HCT116 (cell line): ENCODE measurements around the gene COX6A2. TPM values are rescaled to one million over a fixed set of nuclear protein-coding genes. Genes with fewer than 3 reads are reported as not detected.

ENCODE experiments used
- ATAC-seq: fragments of 200-7000 bp; cut with Tn5 transposase; 2 replicates; pipeline ENCODE4 v1.9.1; 2020; ENCODE audit warnings: mild to moderate bottlenecking, moderate library complexity
- BruUV-seq: library from RNA; stranded (reverse); fragments of 400-500 nt; replicated peaks from 2 replicates; lab custom pipeline; 2021; lab: Mats Ljungman, UMichigan
- CTCF ChIA-PET: fragments of 300-600 bp; sonication (Branson Sonifier 250); formaldehyde crosslinking; loops from one replicate; lab custom pipeline; 2021; ENCODE audit warnings: antibody characterized with exemption; lab: Charles Lee
- POLR2A ChIA-PET: fragments of 300-600, 350-600 bp; sonication (Branson Sonifier 250); formaldehyde crosslinking; loops from one replicate; lab custom pipeline; 2021; ENCODE audit warnings: antibody characterized with exemption; lab: Charles Lee
- RAD21 ChIA-PET, 2 experiments: fragments of 300-600 bp; sonication (Branson Sonifier 250); formaldehyde crosslinking; loops; one replicate each; lab custom pipeline; 2023; ENCODE audit warnings: low total read pairs in 2 of 2; ENCODE audit not compliant: uncharacterized antibody in 2 of 2, unreplicated experiment in 2 of 2, low non-redundant PET in 1 of 2; lab: Charles Lee
- DNase-seq: peaks from one replicate; pipeline ENCODE4 v3.0.0-alpha.2; 2010; ENCODE audit warnings: low read depth, low spot score
- H2AFZ ChIP-seq: fragments of 200-600 bp; shearing (Covaris generic), sonication (generic); 2 replicates; pipeline ENCODE4 v1.6.1; 2017; ENCODE audit warnings: low read depth, mixed run types, mixed read lengths, antibody characterized with exemption, low read length; ENCODE audit not compliant: poor library complexity, severe bottlenecking
- H3K27ac ChIP-seq: 2 replicates; pipeline ENCODE4 v1.5.1; 2012; ENCODE audit warnings: low read depth, low read length
- H3K27me3 ChIP-seq: fragments of 200-600 bp; sonication (generic); 2 replicates; pipeline ENCODE4 v1.6.1; 2016; ENCODE audit warnings: mixed run types, low read length, mixed read lengths; ENCODE audit not compliant: insufficient read depth
- H3K36me3 ChIP-seq, 2 experiments: fragments of 200-500 bp in 1 of 2; fragments of 200-600 bp in 1 of 2; sonication (Bioruptor generic) in 1 of 2; sonication (generic) in 1 of 2; 2 replicates each; pipeline versions ENCODE4 v1.5.1 to v1.6.1; 2014 to 2016; ENCODE audit warnings: low read length in 2 of 2, inconsistent platforms in 1 of 2, mixed read lengths in 1 of 2, mixed run types in 1 of 2; ENCODE audit not compliant: insufficient read depth in 2 of 2, control insufficient read depth in 1 of 2
- H3K4me1 ChIP-seq, 2 experiments: fragments of 200-600 bp in 1 of 2; sonication (generic) in 1 of 2; 2 replicates each; pipeline versions ENCODE4 v1.5.1 to v1.6.1; 2012 to 2017; ENCODE audit warnings: low read length in 2 of 2, inconsistent platforms in 1 of 2, mild to moderate bottlenecking in 1 of 2, mixed read lengths in 1 of 2, mixed run types in 1 of 2, moderate library complexity in 1 of 2; ENCODE audit not compliant: insufficient read depth in 2 of 2, control insufficient read depth in 1 of 2
- H3K4me2 ChIP-seq: fragments of 200-600 bp; sonication (generic); 2 replicates; pipeline ENCODE4 v1.6.1; 2017; ENCODE audit warnings: mixed run types, low read length, mixed read lengths
- H3K4me3 ChIP-seq, 2 experiments: fragments of 200-600 bp in 1 of 2; sonication (generic) in 1 of 2; replicated peaks in 1 of 2; 2 replicates each; pipeline ENCODE4 v1.5.1; 2011 to 2016; ENCODE audit warnings: low read length in 2 of 2, control low read depth in 1 of 2, low read depth in 1 of 2, mild to moderate bottlenecking in 1 of 2, mixed read lengths in 1 of 2, mixed run types in 1 of 2
- H3K79me2 ChIP-seq: fragments of 200-600 bp; sonication (generic); 2 replicates; pipeline ENCODE4 v1.6.1; 2017; ENCODE audit warnings: mild to moderate bottlenecking, mixed run types, low read length, moderate library complexity, mixed read lengths; ENCODE audit not compliant: insufficient read depth
- H3K9ac ChIP-seq: fragments of 200-600 bp; sonication (generic); 2 replicates; pipeline ENCODE4 v1.6.1; 2016; ENCODE audit warnings: low read length, mixed read lengths
- H3K9me2 ChIP-seq: fragments of 200-600 bp; sonication (generic), shearing (Covaris generic); 2 replicates; pipeline ENCODE4 v1.6.1; 2017; ENCODE audit warnings: mixed run types, mild to moderate bottlenecking, moderate library complexity; ENCODE audit not compliant: insufficient read depth
- H3K9me3 ChIP-seq, 2 experiments: fragments of 200-500 bp in 1 of 2; fragments of 200-600 bp in 1 of 2; sonication (Bioruptor generic) in 1 of 2; sonication (generic) in 1 of 2; 2 replicates each; pipeline ENCODE4 v1.6.1; 2014 to 2017; ENCODE audit warnings: low read length in 2 of 2, mixed read lengths in 2 of 2, inconsistent platforms in 1 of 2, low read depth in 1 of 2, mild to moderate bottlenecking in 1 of 2, mixed run types in 1 of 2, moderate library complexity in 1 of 2; ENCODE audit not compliant: control insufficient read depth in 1 of 2, insufficient read depth in 1 of 2
- H4K20me1 ChIP-seq: fragments of 200-600 bp; sonication (generic), shearing (Covaris generic); 2 replicates; pipeline ENCODE4 v1.6.1; 2017; ENCODE audit warnings: mixed run types, mild to moderate bottlenecking, moderate library complexity; ENCODE audit not compliant: insufficient read depth
- EGR1 ChIP-seq: IDR thresholded peaks from 2 replicates; pipeline ENCODE4 v1.6.1; 2012; ENCODE audit warnings: low read depth
- ELF1 ChIP-seq: IDR thresholded peaks from 2 replicates; pipeline ENCODE4 v1.6.1; 2012; ENCODE audit warnings: low read depth, borderline replicate concordance
- EZH2phosphoT487 ChIP-seq: fragments of 200-600 bp; IDR thresholded peaks from 2 replicates; pipeline ENCODE4 v1.6.1; 2018; ENCODE audit warnings: antibody characterized with exemption, borderline replicate concordance
- ZFX ChIP-seq: fragments of 450-650 bp; IDR thresholded peaks from 2 replicates; pipeline ENCODE4 v1.6.1; 2017
- ZNF274 ChIP-seq: fragments of 200-500 bp; sonication (Bioruptor generic); IDR thresholded peaks from 2 replicates; pipeline ENCODE4 v1.6.1; 2014; ENCODE audit warnings: mild to moderate bottlenecking, low read depth, low read length, inconsistent platforms
- intact Hi-C: fragments of 100-400 bp; cut with micrococcal nuclease; formaldehyde crosslinking; loops from 2 replicates; pipeline ENCODE4 v1.10.0; 2022
- total RNA-seq: library from RNA; stranded (reverse); gene quantifications from one replicate; pipeline ENCODE4 v1.2.1, GENCODE V29; 2021; ENCODE audit not compliant: unreplicated experiment
- TF ChIP-seq, protein P1 (sequence below), 3 experiments: fragments of 200-600 bp in 1 of 3; sonication (generic) in 1 of 3; IDR thresholded peaks in 2 of 3; conservative IDR thresholded peaks in 1 of 3; 2 replicates each; pipeline ENCODE4 v1.5.1; 2012 to 2017; ENCODE audit warnings: low read depth in 2 of 3, low read length in 2 of 3, antibody characterized with exemption in 1 of 3, borderline replicate concordance in 1 of 3, control low read depth in 1 of 3, mild to moderate bottlenecking in 1 of 3, mixed read lengths in 1 of 3, mixed run types in 1 of 3, moderate library complexity in 1 of 3; ENCODE audit not compliant: insufficient read depth in 1 of 3
- TF ChIP-seq, protein P2 (sequence below): IDR thresholded peaks from 2 replicates; pipeline ENCODE4 v1.6.1; 2012
- TF ChIP-seq, protein P3 (sequence below): IDR thresholded peaks from 2 replicates; pipeline ENCODE4 v1.6.1; 2012; ENCODE audit warnings: low read depth

The COX6A2 gene
- total RNA-seq, 1 experiment from 2014 or later = not detected

DNA sequence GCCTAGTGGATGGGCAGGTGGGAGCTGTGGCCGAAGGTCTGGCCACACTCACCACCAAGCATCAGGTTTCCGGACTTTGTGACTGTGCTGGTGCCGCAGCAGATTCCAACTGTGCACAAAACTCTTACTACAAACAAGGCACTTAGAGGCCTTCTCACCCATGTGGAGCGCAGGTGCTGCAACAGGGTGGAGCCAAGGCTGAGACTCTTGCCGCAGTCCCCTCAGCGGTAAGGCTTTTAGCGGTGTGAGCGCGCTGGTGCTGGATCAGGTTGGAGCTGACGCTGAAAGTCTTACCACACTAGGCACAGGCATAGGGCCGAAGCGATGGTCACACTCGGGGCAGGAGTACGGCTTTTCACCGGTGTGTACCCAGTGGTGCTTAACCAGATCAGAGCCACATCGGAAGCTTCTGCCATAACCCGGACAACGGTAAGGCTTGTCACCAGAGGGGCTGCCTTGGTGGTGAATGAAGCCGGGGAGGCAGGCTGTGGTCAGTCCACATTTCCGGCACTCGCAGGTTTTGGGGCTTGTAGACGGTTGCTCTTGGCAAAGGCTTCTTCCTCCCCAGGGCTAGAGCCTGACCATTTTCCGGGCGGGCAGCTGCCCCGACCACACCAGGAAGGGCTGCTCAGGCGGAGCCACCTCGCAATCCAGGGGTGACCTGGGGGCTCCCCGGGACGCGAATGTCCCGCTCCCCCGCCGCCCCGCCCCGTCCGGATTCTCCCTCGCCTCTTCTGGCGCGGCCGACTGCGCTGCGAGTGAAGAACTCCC, 30.1 kb upstream of the COX6A2 start:
- H3K4me3 ChIP-seq = peak overlapping the region; percentile 70 to 90
- TF ChIP-seq EZH2phosphoT487 = no peak
- TF ChIP-seq, protein P1, sequence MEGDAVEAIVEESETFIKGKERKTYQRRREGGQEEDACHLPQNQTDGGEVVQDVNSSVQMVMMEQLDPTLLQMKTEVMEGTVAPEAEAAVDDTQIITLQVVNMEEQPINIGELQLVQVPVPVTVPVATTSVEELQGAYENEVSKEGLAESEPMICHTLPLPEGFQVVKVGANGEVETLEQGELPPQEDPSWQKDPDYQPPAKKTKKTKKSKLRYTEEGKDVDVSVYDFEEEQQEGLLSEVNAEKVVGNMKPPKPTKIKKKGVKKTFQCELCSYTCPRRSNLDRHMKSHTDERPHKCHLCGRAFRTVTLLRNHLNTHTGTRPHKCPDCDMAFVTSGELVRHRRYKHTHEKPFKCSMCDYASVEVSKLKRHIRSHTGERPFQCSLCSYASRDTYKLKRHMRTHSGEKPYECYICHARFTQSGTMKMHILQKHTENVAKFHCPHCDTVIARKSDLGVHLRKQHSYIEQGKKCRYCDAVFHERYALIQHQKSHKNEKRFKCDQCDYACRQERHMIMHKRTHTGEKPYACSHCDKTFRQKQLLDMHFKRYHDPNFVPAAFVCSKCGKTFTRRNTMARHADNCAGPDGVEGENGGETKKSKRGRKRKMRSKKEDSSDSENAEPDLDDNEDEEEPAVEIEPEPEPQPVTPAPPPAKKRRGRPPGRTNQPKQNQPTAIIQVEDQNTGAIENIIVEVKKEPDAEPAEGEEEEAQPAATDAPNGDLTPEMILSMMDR (IDR thresholded peaks at IDR 0.05 in 2 of 3, conservative IDR thresholded peaks at IDR 0.05 in 1 of 3; ENCODE audit: borderline replicate concordance in 1 of 3, insufficient read depth in 1 of 3, low read depth in 2 of 3, low read length in 2 of 3) = 0 out of 6 replicates have a peak, but pooled peaks of 1 of the 3 experiments have one; percentile 6
- TF ChIP-seq, all 23 proteins: peak for 1
- no peak for ATAC-seq
- Histone ChIP-seq H3K4me2 (peak overlapping the region; percentile 84), H3K27ac (peak overlapping the region; percentile 97), H3K36me3 (no peaks in the 10 kb centered on the region), H4K20me1 (no peaks in the 10 kb centered on the region), H3K27me3 (no peaks in the 10 kb centered on the region), H3K9me2 (no peaks in the 10 kb centered on the region), H3K9me3 (no peaks in the 10 kb centered on the region), H3K4me1 (peaks cover 10 to 53% of the 10 kb centered on the region in 2 experiments), H3K79me2 (peaks cover 36% of the 10 kb centered on the region), H2AFZ (no peak overlapping the region), H3K9ac (peak overlapping the region; percentile 86)
- no peak for DNase-seq
- CTCF ChIA-PET = interaction anchor here (1.4 to 3.4 kb wide), 4 partner anchors 10 to 410 kb away, joined by 3 to 32 read pairs (median 4); no protein-coding TSS in a partner anchor
- intact Hi-C loops = loop anchor here (2.0 to 10.0 kb wide), 5 partner anchors 239 to 411 kb away; partner anchors contain the start of genes PRSS8, PYDC1, TRIM72 and ZNF646
- RAD21 ChIA-PET = no interaction called here
- POLR2A ChIA-PET = interaction anchor here (1.3 kb wide), 1 partner anchor 278 kb away, joined by 4 read pairs; the partner anchor contains the start of gene FUS
- no TSS peak for BruUV-seq

DNA sequence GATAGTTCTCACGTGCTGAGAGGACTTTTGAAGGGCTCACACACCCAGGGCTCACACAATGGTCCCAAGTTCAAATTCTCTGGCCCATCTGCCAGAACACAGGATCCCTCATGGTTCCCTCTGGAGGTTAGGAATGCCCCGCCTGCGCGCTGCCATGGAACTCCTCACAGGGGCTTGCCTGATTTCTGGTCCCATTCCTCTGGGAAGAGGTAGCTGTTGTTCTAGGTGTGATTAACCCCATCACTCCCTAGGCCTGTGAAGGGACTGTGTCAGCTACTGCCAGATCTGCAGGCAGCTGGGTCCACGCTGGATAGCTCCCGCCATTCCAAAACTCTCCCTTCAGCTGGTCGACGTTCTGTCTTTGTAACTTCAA, 28.8 kb upstream of the COX6A2 start:
- ChIA-PET CTCF (interaction anchor here (1.4 to 6.0 kb wide), 2 partner anchors 12 to 13 kb away, joined by 3 to 36 read pairs; partner anchors contain the start of gene ZNF843), POLR2A (no interaction called here), RAD21 (no interaction called here)
- H3K79me2 ChIP-seq = peaks cover 36% of the 10 kb centered on the region
- no peaks in the 10 kb centered on the region for H3K27me3 ChIP-seq
- H3K4me1 ChIP-seq = peaks cover 23 to 66% of the 10 kb centered on the region in 2 experiments
- no peak overlapping the region for H3K4me2 ChIP-seq
- ATAC-seq = no peak
- intact Hi-C loops = loop anchor here (5.0 to 10.0 kb wide), 3 partner anchors 242 to 382 kb away; partner anchors contain the start of genes PRSS8, PYDC1, TRIM72 and ZNF646
- no peaks in the 10 kb centered on the region for H4K20me1 ChIP-seq
- H3K27ac ChIP-seq = no peak overlapping the region
- DNase-seq = no peak
- no peaks in the 10 kb centered on the region for H3K9me2 ChIP-seq
- H3K9me3 ChIP-seq = no peaks in the 10 kb centered on the region
- no peaks in the 10 kb centered on the region for H3K36me3 ChIP-seq
- no peak overlapping the region for H3K4me3 ChIP-seq
- BruUV-seq = no TSS peak
- no peak overlapping the region for H2AFZ ChIP-seq
- no peak overlapping the region for H3K9ac ChIP-seq
- TF ChIP-seq ZFX (no peak), EGR1 (no peak), ELF1 (no peak), ZNF274 (no peak)
- TF ChIP-seq, protein P2, sequence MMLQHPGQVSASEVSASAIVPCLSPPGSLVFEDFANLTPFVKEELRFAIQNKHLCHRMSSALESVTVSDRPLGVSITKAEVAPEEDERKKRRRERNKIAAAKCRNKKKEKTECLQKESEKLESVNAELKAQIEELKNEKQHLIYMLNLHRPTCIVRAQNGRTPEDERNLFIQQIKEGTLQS = no peak
- TF ChIP-seq, protein P1 (IDR thresholded peaks at IDR 0.05 in 2 of 3, conservative IDR thresholded peaks at IDR 0.05 in 1 of 3; ENCODE audit: borderline replicate concordance in 1 of 3, insufficient read depth in 1 of 3, low read depth in 2 of 3, low read length in 2 of 3) = no peak
- TF ChIP-seq, protein P3, sequence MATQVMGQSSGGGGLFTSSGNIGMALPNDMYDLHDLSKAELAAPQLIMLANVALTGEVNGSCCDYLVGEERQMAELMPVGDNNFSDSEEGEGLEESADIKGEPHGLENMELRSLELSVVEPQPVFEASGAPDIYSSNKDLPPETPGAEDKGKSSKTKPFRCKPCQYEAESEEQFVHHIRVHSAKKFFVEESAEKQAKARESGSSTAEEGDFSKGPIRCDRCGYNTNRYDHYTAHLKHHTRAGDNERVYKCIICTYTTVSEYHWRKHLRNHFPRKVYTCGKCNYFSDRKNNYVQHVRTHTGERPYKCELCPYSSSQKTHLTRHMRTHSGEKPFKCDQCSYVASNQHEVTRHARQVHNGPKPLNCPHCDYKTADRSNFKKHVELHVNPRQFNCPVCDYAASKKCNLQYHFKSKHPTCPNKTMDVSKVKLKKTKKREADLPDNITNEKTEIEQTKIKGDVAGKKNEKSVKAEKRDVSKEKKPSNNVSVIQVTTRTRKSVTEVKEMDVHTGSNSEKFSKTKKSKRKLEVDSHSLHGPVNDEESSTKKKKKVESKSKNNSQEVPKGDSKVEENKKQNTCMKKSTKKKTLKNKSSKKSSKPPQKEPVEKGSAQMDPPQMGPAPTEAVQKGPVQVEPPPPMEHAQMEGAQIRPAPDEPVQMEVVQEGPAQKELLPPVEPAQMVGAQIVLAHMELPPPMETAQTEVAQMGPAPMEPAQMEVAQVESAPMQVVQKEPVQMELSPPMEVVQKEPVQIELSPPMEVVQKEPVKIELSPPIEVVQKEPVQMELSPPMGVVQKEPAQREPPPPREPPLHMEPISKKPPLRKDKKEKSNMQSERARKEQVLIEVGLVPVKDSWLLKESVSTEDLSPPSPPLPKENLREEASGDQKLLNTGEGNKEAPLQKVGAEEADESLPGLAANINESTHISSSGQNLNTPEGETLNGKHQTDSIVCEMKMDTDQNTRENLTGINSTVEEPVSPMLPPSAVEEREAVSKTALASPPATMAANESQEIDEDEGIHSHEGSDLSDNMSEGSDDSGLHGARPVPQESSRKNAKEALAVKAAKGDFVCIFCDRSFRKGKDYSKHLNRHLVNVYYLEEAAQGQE = no peak
